ENCODE results near the gene CELSR2. TPM values are rescaled to one million over a fixed set of nuclear protein-coding genes. Genes with fewer than 3 reads are reported as not detected.

Gene CELSR2
- polyA plus RNA-seq, 3 donors: 0.03 to 0.97 (median 0.04) TPM

GRCh38 chr1:109312978-109313775, 63.8 kb downstream of the CELSR2 start:
- intact Hi-C loops (cut with micrococcal nuclease): no loop called here
- Mint-ChIP-seq H3K27ac (peak overlapping the region in 5 of 7 donors; percentile 7 to 80 (median 47)), H3K36me3 (peaks cover 81 to 92% of the 10 kb centered on the region in 2 donors), H3K9me3 (peaks cover 0 to 4% (median 0%) of the 10 kb centered on the region in 7 donors), H3K4me3 (no peak overlapping the region), H3K4me1 (peaks cover 26% of the 10 kb centered on the region), H3K27me3 (ENCODE audit: low read depth in 3 of 3) (peaks cover 0 to 8% (median 2%) of the 10 kb centered on the region in 3 donors)
- DNase-seq: peak; percentile 13 to 23 (median 18)
- peaks cover 11 to 21% of the 10 kb centered on the region in 2 donors for H3K4me1 ChIP-seq (ENCODE audit: control insufficient read depth in 1 of 2, insufficient read depth in 2 of 2, low read length in 2 of 2)
- no peaks in the 10 kb centered on the region for H3K79me2 ChIP-seq (ENCODE audit: insufficient read depth, low read length)
- H3K36me3 ChIP-seq (replicated peaks in 1 of 2; ENCODE audit: control insufficient read depth in 1 of 2, insufficient read depth in 2 of 2, low read length in 2 of 2): peaks cover 60 to 87% of the 10 kb centered on the region in 2 donors
- no peak overlapping the region for H3K4me3 ChIP-seq (replicated peaks in 1 of 3; ENCODE audit: low read depth in 2 of 3, low read length in 3 of 3)
- no peaks in the 10 kb centered on the region for H4K20me1 ChIP-seq (ENCODE audit: insufficient read depth, low read length)
- TF ChIP-seq CTCF (IDR thresholded peaks at IDR 0.05): no peak
- H3K4me2 ChIP-seq (replicated peaks; ENCODE audit: extremely low read depth, low read length, poor library complexity, severe bottlenecking): no peak overlapping the region
- H2AFZ ChIP-seq (ENCODE audit: insufficient read depth, low read depth, low read length, poor library complexity, severe bottlenecking): no peak overlapping the region
- H3K27ac ChIP-seq (ENCODE audit: low read depth in 1 of 2, low read length in 2 of 2): peak overlapping the region in 1 of 2 donors; percentile 61
- 47% methylated on average over 8 of the region's 12 CpGs for WGBS (ENCODE audit: insufficient coverage)
- H3K9me3 ChIP-seq (replicated peaks in 1 of 2; ENCODE audit: control insufficient read depth in 1 of 2, insufficient read depth in 1 of 2, low read length in 2 of 2): no peaks in the 10 kb centered on the region
- H3K27me3 ChIP-seq (ENCODE audit: control insufficient read depth in 2 of 2, insufficient read depth in 2 of 2, low read length in 2 of 2): no peaks in the 10 kb centered on the region
- no peak overlapping the region for H3K9ac ChIP-seq (ENCODE audit: insufficient read depth, low read length, poor library complexity, severe bottlenecking)

- no peaks in the 10 kb centered on the region for H3K79me2 ChIP-seq (ENCODE audit: insufficient read depth, low read length)
- H3K9me3 ChIP-seq (replicated peaks in 1 of 2; ENCODE audit: control insufficient read depth in 1 of 2, insufficient read depth in 1 of 2, low read length in 2 of 2): no peaks in the 10 kb centered on the region
- H3K9ac ChIP-seq (ENCODE audit: insufficient read depth, low read length, poor library complexity, severe bottlenecking): no peak overlapping the region
- H3K27ac Mint-ChIP-seq: no peak overlapping the region
- H3K36me3 Mint-ChIP-seq: peaks cover 87 to 97% of the 10 kb centered on the region in 2 donors
- no peaks in the 10 kb centered on the region for H4K20me1 ChIP-seq (ENCODE audit: insufficient read depth, low read length)
- no peak for DNase-seq
- intact Hi-C loops (cut with micrococcal nuclease): no loop called here
- H3K4me3 ChIP-seq (replicated peaks in 1 of 3; ENCODE audit: low read depth in 2 of 3, low read length in 3 of 3): no peak overlapping the region
- TF ChIP-seq CTCF (IDR thresholded peaks at IDR 0.05): no peak
- peaks cover 76 to 99% of the 10 kb centered on the region in 2 donors for H3K36me3 ChIP-seq (replicated peaks in 1 of 2; ENCODE audit: control insufficient read depth in 1 of 2, insufficient read depth in 2 of 2, low read length in 2 of 2)
- WGBS (ENCODE audit: insufficient coverage): no CpG with 5 or more reads among the region's 1 CpG
- no peak overlapping the region for H3K27ac ChIP-seq (ENCODE audit: low read depth in 1 of 2, low read length in 2 of 2)
- H3K27me3 Mint-ChIP-seq (ENCODE audit: low read depth in 3 of 3): peaks cover 0 to 6% (median 6%) of the 10 kb centered on the region in 3 donors
- H2AFZ ChIP-seq (ENCODE audit: insufficient read depth, low read depth, low read length, poor library complexity, severe bottlenecking): no peak overlapping the region
- no peak overlapping the region for H3K4me3 Mint-ChIP-seq
- no peak overlapping the region for H3K4me2 ChIP-seq (replicated peaks; ENCODE audit: extremely low read depth, low read length, poor library complexity, severe bottlenecking)
- H3K27me3 ChIP-seq (ENCODE audit: control insufficient read depth in 2 of 2, insufficient read depth in 2 of 2, low read length in 2 of 2): no peaks in the 10 kb centered on the region
- H3K4me1 Mint-ChIP-seq: peaks cover 15% of the 10 kb centered on the region
- peaks cover 0 to 4% (median 0%) of the 10 kb centered on the region in 7 donors for H3K9me3 Mint-ChIP-seq
- H3K4me1 ChIP-seq (ENCODE audit: control insufficient read depth in 1 of 2, insufficient read depth in 2 of 2, low read length in 2 of 2): peaks cover 8 to 14% of the 10 kb centered on the region in 2 donors
These were observed 65.5 kb downstream of the CELSR2 start for GRCh38 chr1:109314795-109315194.

Measured in CD14-positive monocyte (primary cell).